ENCODE measurements around the gene OSBPL9. TPM values are rescaled to one million over a fixed set of nuclear protein-coding genes. Genes with fewer than 3 reads are reported as not detected.

Gene OSBPL9
- total and polyA plus RNA-seq, 2 experiments from 2014 or later, result 82.7 to 102 TPM

- TF ChIP-seq REST (IDR thresholded peaks at IDR 0.05; ENCODE audit: unreplicated experiment) (no peak), JUNB (IDR thresholded peaks at IDR 0.05; ENCODE audit: unreplicated experiment) (no peak), ZNF331 (CRISPR knock-in tag; IDR thresholded peaks at IDR 0.05; ENCODE audit: low read depth) (no peak), CTCF (conservative IDR thresholded peaks at IDR 0.05; ENCODE audit: low read depth in 2 of 2) (no peak)
These were observed 40.0 kb upstream of the OSBPL9 start (continued) for GRCh38 chr1:51576923-51577322.

DNA sequence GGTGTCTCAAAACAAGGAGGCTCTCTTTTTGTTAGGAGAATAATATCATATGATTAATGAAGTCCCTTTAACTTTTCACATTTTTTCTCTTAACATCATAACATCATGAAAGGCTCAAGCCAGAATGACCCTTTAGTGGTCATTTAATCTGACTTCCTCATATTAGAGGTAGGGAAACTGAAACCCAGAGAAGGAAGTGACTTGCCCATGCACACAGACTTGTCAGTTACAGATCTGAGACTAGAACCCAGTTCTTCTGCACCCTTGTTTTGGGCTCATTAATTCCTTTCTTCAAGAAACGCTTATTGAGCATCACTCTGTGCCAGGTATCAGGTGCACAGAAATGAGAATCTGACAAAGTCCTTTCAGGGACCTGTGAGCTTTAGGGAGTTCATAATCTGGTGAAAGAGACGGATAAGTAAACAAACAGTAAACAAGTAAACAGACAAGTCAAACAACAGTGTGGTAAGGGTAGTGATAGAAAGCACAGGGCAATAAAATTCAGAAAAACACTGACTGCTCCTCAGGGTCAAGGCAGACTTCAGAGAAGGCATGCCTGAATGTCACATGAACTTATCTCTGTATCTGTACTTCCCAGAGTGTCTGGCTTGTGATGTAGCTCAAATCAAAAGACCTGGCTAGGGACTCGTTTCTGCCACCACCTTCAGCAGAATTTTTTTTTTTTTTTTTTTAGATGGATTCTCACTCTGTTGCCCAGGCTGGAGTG lies 38.3 kb upstream of the OSBPL9 start:
- Histone ChIP-seq H3K4me2 (no peak overlapping the region), H3K36me3 (ENCODE audit: insufficient read depth) (no peaks in the 10 kb centered on the region), H3F3A (replicated peaks; ENCODE audit: low read depth) (no peaks in the 10 kb centered on the region), H3K9me2 (ENCODE audit: insufficient read depth) (peaks cover 5% of the 10 kb centered on the region; the same call in 1 of the 2 replicates), H3K27ac (ENCODE audit: low read depth) (no peak overlapping the region), H3K27me3 (ENCODE audit: insufficient read depth) (no peaks in the 10 kb centered on the region), H2AFZ (no peak overlapping the region), H3K4me3 (no peak overlapping the region), H3K79me2 (replicated peaks; ENCODE audit: insufficient read depth) (no peaks in the 10 kb centered on the region), H3K4me1 (ENCODE audit: insufficient read depth) (no peaks in the 10 kb centered on the region), H4K20me1 (replicated peaks; ENCODE audit: insufficient read depth) (no peaks in the 10 kb centered on the region)
- Mint-ChIP-seq H3K36me3 (ENCODE audit: low read depth) (no peaks in the 10 kb centered on the region), H3K27ac (no peak overlapping the region), H3K4me3 (no peak overlapping the region), H3K27me3 (ENCODE audit: insufficient read depth, low read depth, poor library complexity) (peaks cover 5% of the 10 kb centered on the region), H3K4me1 (no peaks in the 10 kb centered on the region), H3K9me3 (no peaks in the 10 kb centered on the region; the same call in 2 of the 3 replicates)
- no peak for DNase-seq (ENCODE audit: low spot score)
- ATAC-seq, result no peak
- TF ChIP-seq, protein P1, sequence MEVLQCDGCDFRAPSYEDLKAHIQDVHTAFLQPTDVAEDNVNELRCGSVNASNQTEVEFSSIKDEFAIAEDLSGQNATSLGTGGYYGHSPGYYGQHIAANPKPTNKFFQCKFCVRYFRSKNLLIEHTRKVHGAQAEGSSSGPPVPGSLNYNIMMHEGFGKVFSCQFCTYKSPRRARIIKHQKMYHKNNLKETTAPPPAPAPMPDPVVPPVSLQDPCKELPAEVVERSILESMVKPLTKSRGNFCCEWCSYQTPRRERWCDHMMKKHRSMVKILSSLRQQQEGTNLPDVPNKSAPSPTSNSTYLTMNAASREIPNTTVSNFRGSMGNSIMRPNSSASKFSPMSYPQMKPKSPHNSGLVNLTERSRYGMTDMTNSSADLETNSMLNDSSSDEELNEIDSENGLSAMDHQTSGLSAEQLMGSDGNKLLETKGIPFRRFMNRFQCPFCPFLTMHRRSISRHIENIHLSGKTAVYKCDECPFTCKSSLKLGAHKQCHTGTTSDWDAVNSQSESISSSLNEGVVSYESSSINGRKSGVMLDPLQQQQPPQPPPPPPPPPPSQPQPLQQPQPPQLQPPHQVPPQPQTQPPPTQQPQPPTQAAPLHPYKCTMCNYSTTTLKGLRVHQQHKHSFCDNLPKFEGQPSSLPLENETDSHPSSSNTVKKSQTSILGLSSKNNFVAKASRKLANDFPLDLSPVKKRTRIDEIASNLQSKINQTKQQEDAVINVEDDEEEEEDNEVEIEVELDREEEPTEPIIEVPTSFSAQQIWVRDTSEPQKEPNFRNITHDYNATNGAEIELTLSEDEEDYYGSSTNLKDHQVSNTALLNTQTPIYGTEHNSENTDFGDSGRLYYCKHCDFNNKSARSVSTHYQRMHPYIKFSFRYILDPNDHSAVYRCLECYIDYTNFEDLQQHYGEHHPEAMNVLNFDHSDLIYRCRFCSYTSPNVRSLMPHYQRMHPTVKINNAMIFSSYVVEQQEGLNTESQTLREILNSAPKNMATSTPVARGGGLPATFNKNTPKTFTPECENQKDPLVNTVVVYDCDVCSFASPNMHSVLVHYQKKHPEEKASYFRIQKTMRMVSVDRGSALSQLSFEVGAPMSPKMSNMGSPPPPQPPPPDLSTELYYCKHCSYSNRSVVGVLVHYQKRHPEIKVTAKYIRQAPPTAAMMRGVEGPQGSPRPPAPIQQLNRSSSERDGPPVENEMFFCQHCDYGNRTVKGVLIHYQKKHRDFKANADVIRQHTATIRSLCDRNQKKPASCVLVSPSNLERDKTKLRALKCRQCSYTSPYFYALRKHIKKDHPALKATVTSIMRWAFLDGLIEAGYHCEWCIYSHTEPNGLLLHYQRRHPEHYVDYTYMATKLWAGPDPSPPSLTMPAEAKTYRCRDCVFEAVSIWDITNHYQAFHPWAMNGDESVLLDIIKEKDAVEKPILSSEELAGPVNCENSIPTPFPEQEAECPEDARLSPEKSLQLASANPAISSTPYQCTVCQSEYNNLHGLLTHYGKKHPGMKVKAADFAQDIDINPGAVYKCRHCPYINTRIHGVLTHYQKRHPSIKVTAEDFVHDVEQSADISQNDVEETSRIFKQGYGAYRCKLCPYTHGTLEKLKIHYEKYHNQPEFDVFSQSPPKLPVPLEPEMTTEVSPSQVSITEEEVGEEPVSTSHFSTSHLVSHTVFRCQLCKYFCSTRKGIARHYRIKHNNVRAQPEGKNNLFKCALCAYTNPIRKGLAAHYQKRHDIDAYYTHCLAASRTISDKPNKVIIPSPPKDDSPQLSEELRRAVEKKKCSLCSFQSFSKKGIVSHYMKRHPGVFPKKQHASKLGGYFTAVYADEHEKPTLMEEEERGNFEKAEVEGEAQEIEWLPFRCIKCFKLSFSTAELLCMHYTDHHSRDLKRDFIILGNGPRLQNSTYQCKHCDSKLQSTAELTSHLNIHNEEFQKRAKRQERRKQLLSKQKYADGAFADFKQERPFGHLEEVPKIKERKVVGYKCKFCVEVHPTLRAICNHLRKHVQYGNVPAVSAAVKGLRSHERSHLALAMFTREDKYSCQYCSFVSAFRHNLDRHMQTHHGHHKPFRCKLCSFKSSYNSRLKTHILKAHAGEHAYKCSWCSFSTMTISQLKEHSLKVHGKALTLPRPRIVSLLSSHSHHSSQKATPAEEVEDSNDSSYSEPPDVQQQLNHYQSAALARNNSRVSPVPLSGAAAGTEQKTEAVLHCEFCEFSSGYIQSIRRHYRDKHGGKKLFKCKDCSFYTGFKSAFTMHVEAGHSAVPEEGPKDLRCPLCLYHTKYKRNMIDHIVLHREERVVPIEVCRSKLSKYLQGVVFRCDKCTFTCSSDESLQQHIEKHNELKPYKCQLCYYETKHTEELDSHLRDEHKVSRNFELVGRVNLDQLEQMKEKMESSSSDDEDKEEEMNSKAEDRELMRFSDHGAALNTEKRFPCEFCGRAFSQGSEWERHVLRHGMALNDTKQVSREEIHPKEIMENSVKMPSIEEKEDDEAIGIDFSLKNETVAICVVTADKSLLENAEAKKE (CRISPR knock-in tag; IDR thresholded peaks at IDR 0.05), result no peak
- no peak for TF ChIP-seq ETS1 (IDR thresholded peaks at IDR 0.05)
- no peak for TF ChIP-seq JUNB (IDR thresholded peaks at IDR 0.05; ENCODE audit: unreplicated experiment)
- no peak for TF ChIP-seq EZH2phosphoT487 (IDR thresholded peaks at IDR 0.05; ENCODE audit: unreplicated experiment)
- TF ChIP-seq ZNF331 (CRISPR knock-in tag; IDR thresholded peaks at IDR 0.05; ENCODE audit: low read depth), result no peak
- no peak for TF ChIP-seq POLR2AphosphoS5 (IDR thresholded peaks at IDR 0.05; ENCODE audit: low read depth)
